Suppressor macrophage treated with lipopolysaccharide for 4 hours (primary cell): ENCODE data around the gene C3orf20.

Experiments used
- DNase-seq: peaks from one replicate; pipeline ENCODE4 v3.0.0-alpha.2; 2020

The C3orf20 gene

GRCh38 chr3:14821151-14821550 lies 146.2 kb downstream of the C3orf20 start:
- no peak for DNase-seq

- no peak for DNase-seq
Observed at GRCh38 chr3:14822134-14822533, 147.2 kb downstream of the C3orf20 start.
